Panc1 (cell line): ENCODE results near the gene NAA60.

Experiments
- POLR2AphosphoS5 ChIP-seq: IDR thresholded peaks from 2 replicates; pipeline ENCODE4 v1.6.1; 2012; ENCODE audit warnings: mild to moderate bottlenecking, low read depth, low read length, moderate library complexity
- TCF7L2 ChIP-seq: IDR thresholded peaks from 2 replicates; pipeline ENCODE4 v1.6.1; 2011; ENCODE audit warnings: mild to moderate bottlenecking, low read depth, low read length, inconsistent platforms
- TF ChIP-seq, protein P1 (sequence below): fragments of 450-650 bp; IDR thresholded peaks from 2 replicates; pipeline ENCODE4 v1.5.1; 2017; ENCODE audit warnings: mild to moderate bottlenecking
- TF ChIP-seq, protein P2 (sequence below), 2 experiments: IDR thresholded peaks; 2 replicates each; pipeline ENCODE4 v1.6.1; 2011 to 2012; ENCODE audit warnings: low read depth in 2 of 2, control low read depth in 1 of 2, low read length in 1 of 2, mild to moderate bottlenecking in 1 of 2, moderate library complexity in 1 of 2; ENCODE audit not compliant: insufficient read depth in 1 of 2

DNA sequence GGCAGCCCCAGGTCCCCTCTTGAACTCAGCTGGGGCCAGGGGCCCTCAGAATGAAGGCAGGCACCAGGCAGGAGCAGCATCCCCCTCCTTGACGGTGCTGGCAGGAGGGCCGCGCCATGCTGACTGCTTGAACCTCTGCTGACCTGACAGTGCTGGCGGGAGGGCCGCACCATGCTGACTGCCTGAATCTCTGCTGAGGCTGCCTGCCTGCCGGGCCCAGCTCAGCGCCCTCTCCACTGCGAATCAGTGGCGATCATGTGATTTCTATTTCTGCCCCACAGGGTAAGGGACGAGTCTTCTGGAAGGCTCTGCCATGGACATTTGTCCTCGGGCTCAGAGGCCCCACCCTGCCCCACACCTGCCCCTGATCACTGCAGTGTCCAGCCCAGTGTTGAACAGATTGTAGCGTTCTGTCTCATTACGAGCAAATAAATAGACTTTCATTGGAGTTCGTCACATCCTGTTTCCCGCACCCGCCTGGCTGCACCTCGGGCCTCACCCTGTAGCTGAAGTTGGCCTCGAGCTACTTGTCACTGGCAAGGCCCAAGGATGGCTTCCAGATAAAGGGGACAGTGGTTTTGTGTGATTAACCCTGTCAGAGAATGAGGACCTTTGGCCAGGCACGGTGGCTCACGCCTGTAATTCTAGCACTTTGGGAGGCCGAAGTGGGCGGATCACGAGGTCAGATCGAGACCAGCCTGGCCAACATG is 43.2 kb downstream of the NAA60 start:
- TF ChIP-seq, protein P1, sequence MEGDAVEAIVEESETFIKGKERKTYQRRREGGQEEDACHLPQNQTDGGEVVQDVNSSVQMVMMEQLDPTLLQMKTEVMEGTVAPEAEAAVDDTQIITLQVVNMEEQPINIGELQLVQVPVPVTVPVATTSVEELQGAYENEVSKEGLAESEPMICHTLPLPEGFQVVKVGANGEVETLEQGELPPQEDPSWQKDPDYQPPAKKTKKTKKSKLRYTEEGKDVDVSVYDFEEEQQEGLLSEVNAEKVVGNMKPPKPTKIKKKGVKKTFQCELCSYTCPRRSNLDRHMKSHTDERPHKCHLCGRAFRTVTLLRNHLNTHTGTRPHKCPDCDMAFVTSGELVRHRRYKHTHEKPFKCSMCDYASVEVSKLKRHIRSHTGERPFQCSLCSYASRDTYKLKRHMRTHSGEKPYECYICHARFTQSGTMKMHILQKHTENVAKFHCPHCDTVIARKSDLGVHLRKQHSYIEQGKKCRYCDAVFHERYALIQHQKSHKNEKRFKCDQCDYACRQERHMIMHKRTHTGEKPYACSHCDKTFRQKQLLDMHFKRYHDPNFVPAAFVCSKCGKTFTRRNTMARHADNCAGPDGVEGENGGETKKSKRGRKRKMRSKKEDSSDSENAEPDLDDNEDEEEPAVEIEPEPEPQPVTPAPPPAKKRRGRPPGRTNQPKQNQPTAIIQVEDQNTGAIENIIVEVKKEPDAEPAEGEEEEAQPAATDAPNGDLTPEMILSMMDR, result no peak
- TF ChIP-seq, protein P2, sequence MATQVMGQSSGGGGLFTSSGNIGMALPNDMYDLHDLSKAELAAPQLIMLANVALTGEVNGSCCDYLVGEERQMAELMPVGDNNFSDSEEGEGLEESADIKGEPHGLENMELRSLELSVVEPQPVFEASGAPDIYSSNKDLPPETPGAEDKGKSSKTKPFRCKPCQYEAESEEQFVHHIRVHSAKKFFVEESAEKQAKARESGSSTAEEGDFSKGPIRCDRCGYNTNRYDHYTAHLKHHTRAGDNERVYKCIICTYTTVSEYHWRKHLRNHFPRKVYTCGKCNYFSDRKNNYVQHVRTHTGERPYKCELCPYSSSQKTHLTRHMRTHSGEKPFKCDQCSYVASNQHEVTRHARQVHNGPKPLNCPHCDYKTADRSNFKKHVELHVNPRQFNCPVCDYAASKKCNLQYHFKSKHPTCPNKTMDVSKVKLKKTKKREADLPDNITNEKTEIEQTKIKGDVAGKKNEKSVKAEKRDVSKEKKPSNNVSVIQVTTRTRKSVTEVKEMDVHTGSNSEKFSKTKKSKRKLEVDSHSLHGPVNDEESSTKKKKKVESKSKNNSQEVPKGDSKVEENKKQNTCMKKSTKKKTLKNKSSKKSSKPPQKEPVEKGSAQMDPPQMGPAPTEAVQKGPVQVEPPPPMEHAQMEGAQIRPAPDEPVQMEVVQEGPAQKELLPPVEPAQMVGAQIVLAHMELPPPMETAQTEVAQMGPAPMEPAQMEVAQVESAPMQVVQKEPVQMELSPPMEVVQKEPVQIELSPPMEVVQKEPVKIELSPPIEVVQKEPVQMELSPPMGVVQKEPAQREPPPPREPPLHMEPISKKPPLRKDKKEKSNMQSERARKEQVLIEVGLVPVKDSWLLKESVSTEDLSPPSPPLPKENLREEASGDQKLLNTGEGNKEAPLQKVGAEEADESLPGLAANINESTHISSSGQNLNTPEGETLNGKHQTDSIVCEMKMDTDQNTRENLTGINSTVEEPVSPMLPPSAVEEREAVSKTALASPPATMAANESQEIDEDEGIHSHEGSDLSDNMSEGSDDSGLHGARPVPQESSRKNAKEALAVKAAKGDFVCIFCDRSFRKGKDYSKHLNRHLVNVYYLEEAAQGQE (IDR thresholded peaks at IDR 0.05; ENCODE audit: insufficient read depth in 1 of 2, low read depth in 2 of 2, low read length in 1 of 2), result no peak
- no peak for TF ChIP-seq POLR2AphosphoS5
- TF ChIP-seq TCF7L2, result no peak
